HUES64 (cell line): ENCODE data around the gene ECSCR.

Experiments used
- H3K27ac ChIP-seq: 2 replicates; pipeline ENCODE4 v1.7.0; 2013; ENCODE audit warnings: low read depth, low read length, inconsistent platforms
- H3K27me3 ChIP-seq: 2 replicates; pipeline ENCODE4 v1.6.1; 2013; ENCODE audit warnings: mild to moderate bottlenecking, low read length; ENCODE audit not compliant: insufficient read depth
- H3K36me3 ChIP-seq: 2 replicates; pipeline ENCODE4 v1.6.1; 2013; ENCODE audit warnings: mild to moderate bottlenecking, low read length; ENCODE audit not compliant: insufficient read depth
- H3K4me1 ChIP-seq: 2 replicates; pipeline ENCODE4 v1.6.1; 2013; ENCODE audit warnings: mild to moderate bottlenecking, low read length, moderate library complexity; ENCODE audit not compliant: insufficient read depth
- H3K4me3 ChIP-seq: 2 replicates; pipeline ENCODE4 v1.5.1; 2013; ENCODE audit warnings: mild to moderate bottlenecking, low read length, moderate library complexity
- H3K9ac ChIP-seq: 2 replicates; pipeline ENCODE4 v1.6.1; 2013; ENCODE audit warnings: mild to moderate bottlenecking, low read depth, low read length
- H3K9me3 ChIP-seq: 2 replicates; pipeline ENCODE4 v1.6.1; 2013; ENCODE audit warnings: low read depth, low read length; ENCODE audit not compliant: insufficient read depth
- WGBS: fragments of 150-250, 120-280 bp; methylation state at CpG from one replicate; pipeline ENCODE4 v1.1.7; 2013; ENCODE audit warnings: missing lambda C conversion rate; 5-methylcytosine and 5-hydroxymethylcytosine counted together

Gene ECSCR

GRCh38 chr5:139473105-139473504 is 10.6 kb upstream of the ECSCR start:
- 18% methylated on average over 8 of the region's 8 CpGs for WGBS
- H3K9ac ChIP-seq: no peak overlapping the region
- peak overlapping the region; percentile 81 for H3K27ac ChIP-seq
- H3K36me3 ChIP-seq: no peaks in the 10 kb centered on the region
- H3K27me3 ChIP-seq: no peaks in the 10 kb centered on the region
- H3K4me1 ChIP-seq: peaks cover 18% of the 10 kb centered on the region
- no peak overlapping the region for H3K4me3 ChIP-seq
- no peaks in the 10 kb centered on the region for H3K9me3 ChIP-seq

- H3K9me3 ChIP-seq: no peaks in the 10 kb centered on the region
- no peaks in the 10 kb centered on the region for H3K27me3 ChIP-seq
- 65% methylated on average over 14 of the region's 15 CpGs for whole genome bisulfite sequencing
- H3K9ac ChIP-seq: no peak overlapping the region
- H3K4me1 ChIP-seq: peaks cover 18% of the 10 kb centered on the region
- H3K27ac ChIP-seq: peak overlapping the region; percentile 81; the same call in 1 of the 2 replicates
- no peaks in the 10 kb centered on the region for H3K36me3 ChIP-seq
- no peak overlapping the region for H3K4me3 ChIP-seq
Observed at GRCh38 chr5:139472386-139473030, 10.0 kb upstream of the ECSCR start.

GRCh38 chr5:139470821-139471300 is 8.3 kb upstream of the ECSCR start, which contains the start of gene SMIM33:
TSS of gene SMIM33 (plus strand) at chr5:139471004. CDS start at chr5:139471122, 118 bp downstream.
- H3K9me3 ChIP-seq: no peaks in the 10 kb centered on the region
- H3K4me3 ChIP-seq: no peak within 1 kb of the TSS
- H3K4me1 ChIP-seq: peaks cover 18% of the 10 kb centered on the region
- no peak within 1 kb of the TSS for H3K9ac ChIP-seq
- no peak within 1 kb of the TSS for H3K27ac ChIP-seq
- 88% methylated on average over 9 of the region's 9 CpGs for WGBS
- H3K27me3 ChIP-seq: no peaks in the 10 kb centered on the region
- no peaks in the 10 kb centered on the region for H3K36me3 ChIP-seq

GRCh38 chr5:139468421-139468931 is 5.9 kb upstream of the ECSCR start:
- Histone ChIP-seq H3K36me3 (no peaks in the 10 kb centered on the region), H3K9ac (no peak overlapping the region), H3K4me3 (no peak overlapping the region), H3K4me1 (peaks cover 12% of the 10 kb centered on the region), H3K27me3 (no peaks in the 10 kb centered on the region), H3K27ac (no peak overlapping the region; the same call in 1 of the 2 replicates), H3K9me3 (no peaks in the 10 kb centered on the region)
- whole genome bisulfite sequencing: 86% methylated on average over 8 of the region's 8 CpGs

GRCh38 chr5:139461698-139462097 is 845 bp downstream of the ECSCR start:
- Histone ChIP-seq H3K4me3 (no peak overlapping the region), H3K9ac (no peak overlapping the region), H3K4me1 (peaks cover 20% of the 10 kb centered on the region), H3K36me3 (no peaks in the 10 kb centered on the region), H3K9me3 (no peaks in the 10 kb centered on the region), H3K27me3 (no peaks in the 10 kb centered on the region), H3K27ac (peak overlapping the region; percentile 59; the same call in 1 of the 2 replicates)
- WGBS: 72% methylated on average over 5 of the region's 5 CpGs

- H3K4me3 ChIP-seq: no peak overlapping the region
- no peaks in the 10 kb centered on the region for H3K36me3 ChIP-seq
- WGBS: 84% methylated on average over 7 of the region's 7 CpGs
- no peak overlapping the region; the same call in 1 of the 2 replicates for H3K27ac ChIP-seq
- peaks cover 20% of the 10 kb centered on the region for H3K4me1 ChIP-seq
- no peak overlapping the region for H3K9ac ChIP-seq
- H3K27me3 ChIP-seq: no peaks in the 10 kb centered on the region
- no peaks in the 10 kb centered on the region for H3K9me3 ChIP-seq
Observed at GRCh38 chr5:139461176-139461575, 1.4 kb downstream of the ECSCR start.

- peaks cover 20% of the 10 kb centered on the region for H3K4me1 ChIP-seq
- H3K27ac ChIP-seq: no peak overlapping the region
- no peaks in the 10 kb centered on the region for H3K36me3 ChIP-seq
- H3K9me3 ChIP-seq: no peaks in the 10 kb centered on the region
- whole genome bisulfite sequencing: 72% methylated on average over 1 of the region's 1 CpG
- H3K27me3 ChIP-seq: no peaks in the 10 kb centered on the region
- 0 out of 2 replicates have a peak overlapping the region, but pooled peaks have one; percentile 24 for H3K9ac ChIP-seq
- H3K4me3 ChIP-seq: no peak overlapping the region
Observed at GRCh38 chr5:139460455-139460854, 2.1 kb downstream of the ECSCR start.

GRCh38 chr5:139459451-139459934 is 3.0 kb downstream of the ECSCR start:
- no peaks in the 10 kb centered on the region for H3K36me3 ChIP-seq
- peaks cover 20% of the 10 kb centered on the region for H3K4me1 ChIP-seq
- H3K27me3 ChIP-seq: no peaks in the 10 kb centered on the region
- WGBS: 69% methylated on average over 8 of the region's 8 CpGs
- no peaks in the 10 kb centered on the region for H3K9me3 ChIP-seq
- no peak overlapping the region for H3K9ac ChIP-seq
- H3K27ac ChIP-seq: no peak overlapping the region
- H3K4me3 ChIP-seq: no peak overlapping the region

- WGBS: 78% methylated on average over 8 of the region's 8 CpGs
- Histone ChIP-seq H3K36me3 (no peaks in the 10 kb centered on the region), H3K27ac (no peak overlapping the region), H3K4me3 (no peak overlapping the region), H3K4me1 (peaks cover 20% of the 10 kb centered on the region), H3K9ac (no peak overlapping the region), H3K9me3 (no peaks in the 10 kb centered on the region), H3K27me3 (no peaks in the 10 kb centered on the region)
Observed at GRCh38 chr5:139458580-139459407, 3.7 kb downstream of the ECSCR start.

- Histone ChIP-seq H3K9me3 (no peaks in the 10 kb centered on the region), H3K36me3 (no peaks in the 10 kb centered on the region), H3K9ac (no peak overlapping the region), H3K4me1 (peaks cover 17% of the 10 kb centered on the region), H3K4me3 (no peak overlapping the region), H3K27ac (no peak overlapping the region), H3K27me3 (no peaks in the 10 kb centered on the region)
- 87% methylated on average over 5 of the region's 5 CpGs for WGBS
Observed at GRCh38 chr5:139457653-139458306, 4.8 kb downstream of the ECSCR start.
